ENCODE data around the gene CDK14. TPM values are rescaled to one million over a fixed set of nuclear protein-coding genes. Genes with fewer than 3 reads are reported as not detected.

CDK14 gene
- total RNA-seq, 1 donor from 2014 or later, result 23.5 TPM

- DNase-seq (ENCODE audit: low spot score), result no peak
These were observed 404.2 kb downstream of the CDK14 start for GRCh38 chr7:90999989-91000979.

- no peak for DNase-seq (ENCODE audit: low spot score)
These were observed 408.9 kb downstream of the CDK14 start for GRCh38 chr7:91005024-91005423.

- DNase-seq (ENCODE audit: low spot score), result no peak
These were observed 409.7 kb downstream of the CDK14 start for GRCh38 chr7:91005841-91006240.

GRCh38 chr7:91007371-91007770, 411.2 kb downstream of the CDK14 start:
- no peak for DNase-seq (ENCODE audit: low spot score)

- DNase-seq (ENCODE audit: low spot score), result no peak
These were observed 417.0 kb downstream of the CDK14 start for GRCh38 chr7:91013078-91013477.

GRCh38 chr7:91019686-91020385, 423.7 kb downstream of the CDK14 start:
- no peak for DNase-seq (ENCODE audit: low spot score)

- no peak for DNase-seq (ENCODE audit: low spot score)
These were observed 424.7 kb downstream of the CDK14 start for GRCh38 chr7:91020636-91021385.

GRCh38 chr7:91021956-91022355, 425.8 kb downstream of the CDK14 start:
- no peak for DNase-seq (ENCODE audit: low spot score)

GRCh38 chr7:91025906-91026390, 429.8 kb downstream of the CDK14 start:
- DNase-seq (ENCODE audit: low spot score), result no peak

- DNase-seq (ENCODE audit: low spot score), result no peak
These were observed 433.6 kb downstream of the CDK14 start for GRCh38 chr7:91029688-91030087.

GRCh38 chr7:91030680-91031380, 434.7 kb downstream of the CDK14 start:
- no peak for DNase-seq (ENCODE audit: low spot score)

GRCh38 chr7:91031757-91032156, 435.6 kb downstream of the CDK14 start:
- no peak for DNase-seq (ENCODE audit: low spot score)

GRCh38 chr7:91033574-91033973, 437.5 kb downstream of the CDK14 start:
- no peak for DNase-seq (ENCODE audit: low spot score)

- DNase-seq (ENCODE audit: low spot score), result peak; percentile 48
These were observed 438.6 kb downstream of the CDK14 start for GRCh38 chr7:91034459-91035368.

- DNase-seq (ENCODE audit: low spot score), result no peak
These were observed 442.9 kb downstream of the CDK14 start for GRCh38 chr7:91039033-91039432.

GRCh38 chr7:91041141-91041540, 445.0 kb downstream of the CDK14 start:
- no peak for DNase-seq (ENCODE audit: low spot score)

GRCh38 chr7:91041901-91042484, 445.9 kb downstream of the CDK14 start:
- no peak for DNase-seq (ENCODE audit: low spot score)

- DNase-seq (ENCODE audit: low spot score), result no peak
These were observed 447.1 kb downstream of the CDK14 start for GRCh38 chr7:91043186-91043585.

GRCh38 chr7:91043924-91044645, 448.0 kb downstream of the CDK14 start:
- no peak for DNase-seq (ENCODE audit: low spot score)

Measured in ureter (tissue), 1 donor.